Epithelial cell of esophagus (primary cell): ENCODE measurements around the gene BSCL2.
A peak's percentile ranks its signal among the peaks of the same experiment; 100 is the strongest.
"Not testable (repeated sequence)": the region's sequence is repeated elsewhere in the genome, so short reads cannot be mapped to it uniquely, and the experiment has no call there.

Experiments used
- DNase-seq: peaks from one replicate; pipeline ENCODE4 v3.0.0; 2010; ENCODE audit warnings: low read depth
- H3K4me3 ChIP-seq: 2 replicates; pipeline ENCODE4 v1.5.1; 2011; ENCODE audit warnings: mild to moderate bottlenecking, low read length, control low read depth
- CTCF ChIP-seq: IDR thresholded peaks from 2 replicates; pipeline ENCODE4 v1.5.1; 2011; ENCODE audit warnings: low read depth, mild to moderate bottlenecking, low read length, control low read depth, inconsistent platforms; ENCODE audit not compliant: insufficient read depth; ENCODE audit errors: missing control alignments

The BSCL2 gene

GRCh38 chr11:62707277-62707861, at the start of gene BSCL2, which contains the start of gene GNG3:
Gene BSCL2, minus strand, starts transcription at chr11:62707424. Its CDS starts 229 bp downstream, at chr11:62707195.
Gene GNG3, plus strand, starts transcription at chr11:62707676. Its CDS starts 620 bp downstream, at chr11:62708296.
- DNase-seq, result no peak
- no peak for TF ChIP-seq CTCF
- H3K4me3 ChIP-seq, result peak within 1 kb of the TSS; percentile 77

GRCh38 chr11:62755086-62755615, 47.9 kb upstream of the BSCL2 start:
- DNase-seq, result no peak
- H3K4me3 ChIP-seq, result no peak overlapping the region
- TF ChIP-seq CTCF, result no peak

- peak within 1 kb of the TSS; percentile 95 for H3K4me3 ChIP-seq
- TF ChIP-seq CTCF, result no peak
- peak; percentile 100 for DNase-seq
Measured at GRCh38 chr11:62753736-62754603, 46.7 kb upstream of the BSCL2 start, which contains the start of gene ZBTB3. Gene ZBTB3, minus strand, starts transcription at chr11:62754160. Its CDS starts 496 bp downstream, at chr11:62753664.

GRCh38 chr11:62752994-62753735, 45.9 kb upstream of the BSCL2 start:
- peak overlapping the region; percentile 95 for H3K4me3 ChIP-seq
- TF ChIP-seq CTCF, result no peak
- no peak for DNase-seq

- no peak for DNase-seq
- no peak for TF ChIP-seq CTCF
- no peak overlapping the region for H3K4me3 ChIP-seq
Measured at GRCh38 chr11:62752177-62752785, 45.1 kb upstream of the BSCL2 start.

GRCh38 chr11:62749931-62750330, 42.7 kb upstream of the BSCL2 start:
- not testable (repeated sequence) for H3K4me3 ChIP-seq

More at GRCh38 chr11:62749931-62750330, 42.7 kb upstream of the BSCL2 start:
- not testable (repeated sequence) for DNase-seq
